ENCODE measurements around the gene RAD9B.
"Not testable (repeated sequence)": the region's sequence is repeated elsewhere in the genome, so short reads cannot be mapped to it uniquely, and the experiment has no call there.

The RAD9B gene

GRCh38 chr12:110501752-110502738 is at the start of gene RAD9B, which contains the start of gene VPS29:
TSS of gene RAD9B (plus strand) at chr12:110502331. CDS start at chr12:110502338, 7 bp downstream.
TSS of gene VPS29 (minus strand) at chr12:110502111. CDS start at chr12:110502051, 60 bp downstream.
- peak; percentile 98 for DNase-seq

GRCh38 chr12:110453569-110454296 is 48.4 kb upstream of the RAD9B start:
- DNase-seq = no peak

GRCh38 chr12:110458756-110459155 is 43.4 kb upstream of the RAD9B start:
- no peak for DNase-seq

GRCh38 chr12:110461189-110461588 is 40.9 kb upstream of the RAD9B start:
- not testable (repeated sequence) for DNase-seq

- no peak for DNase-seq
Measured at GRCh38 chr12:110465024-110465423, 37.1 kb upstream of the RAD9B start.

GRCh38 chr12:110465765-110466164 is 36.4 kb upstream of the RAD9B start:
- not testable (repeated sequence) for DNase-seq

- DNase-seq = no peak
Measured at GRCh38 chr12:110466791-110467190, 35.3 kb upstream of the RAD9B start.

GRCh38 chr12:110467847-110468213 is 34.3 kb upstream of the RAD9B start:
- DNase-seq = no peak

- peak; percentile 98 for DNase-seq
Measured at GRCh38 chr12:110468214-110469048, 33.7 kb upstream of the RAD9B start, which contains the start of the genes FAM216A and GPN3. TSS of gene FAM216A (plus strand) at chr12:110468845. CDS start at chr12:110468876, 31 bp downstream. TSS of gene GPN3 (minus strand) at chr12:110468257. CDS start at chr12:110468203, 54 bp downstream.

- DNase-seq = no peak
Measured at GRCh38 chr12:110475426-110475825, 26.7 kb upstream of the RAD9B start.

GRCh38 chr12:110498984-110499706 is 3.0 kb upstream of the RAD9B start:
- DNase-seq = no peak

- DNase-seq = no peak
Measured at GRCh38 chr12:110501399-110501751, 756 bp upstream of the RAD9B start.

GRCh38 chr12:110503432-110503831 is 1.3 kb downstream of the RAD9B start:
- no peak for DNase-seq

- DNase-seq = no peak
Measured at GRCh38 chr12:110505332-110505731, 3.2 kb downstream of the RAD9B start.

- DNase-seq = no peak
Measured at GRCh38 chr12:110508071-110508586, 6.0 kb downstream of the RAD9B start.

GRCh38 chr12:110513842-110514241 is 11.7 kb downstream of the RAD9B start:
- DNase-seq = no peak

GRCh38 chr12:110514363-110514762 is 12.2 kb downstream of the RAD9B start:
- DNase-seq = no peak

GRCh38 chr12:110516995-110517394 is 14.9 kb downstream of the RAD9B start:
- DNase-seq = no peak

GRCh38 chr12:110518014-110518413 is 15.9 kb downstream of the RAD9B start:
- not testable (repeated sequence) for DNase-seq

- not testable (repeated sequence) for DNase-seq
Measured at GRCh38 chr12:110520876-110521712, 19.0 kb downstream of the RAD9B start.
